ENCODE measurements around the gene C1orf146. TPM values are rescaled to one million over a fixed set of nuclear protein-coding genes. Genes with fewer than 3 reads are reported as not detected.

C1orf146 gene
- total and polyA plus RNA-seq, 4 donors: 0.36 to 0.60 TPM; not detected in 2

Other genes starting within 250 kb of the C1orf146 start
- gene EPHX4, start 187.9 kb upstream of the C1orf146 start, total RNA-seq: 1 to 10 TPM; 1.4 to 2.4 TPM
- gene EPHX4, start 187.9 kb upstream of the C1orf146 start, polyA plus RNA-seq (ENCODE audit: insufficient read length in 2 of 2): 1 to 10 TPM; 2.5 to 2.6 TPM
- gene SETSIP, start 142.5 kb upstream of the C1orf146 start, total RNA-seq: under 1 TPM in 1 of 2 donors, not detected in 1; 0.44 TPM
- gene SETSIP, start 142.5 kb upstream of the C1orf146 start, polyA plus RNA-seq (ENCODE audit: insufficient read length in 2 of 2): under 1 TPM in 1 of 2 donors, not detected in 1; 0.42 TPM
- gene BTBD8, start 137.6 kb upstream of the C1orf146 start, total RNA-seq: 10 to 100 TPM; 15.4 to 56.1 TPM
- gene BTBD8, start 137.6 kb upstream of the C1orf146 start, polyA plus RNA-seq (ENCODE audit: insufficient read length in 2 of 2): 10 to 100 TPM; 18.0 to 27.3 TPM
- gene GLMN, start 81.1 kb downstream of the C1orf146 start, total RNA-seq: 10 to 100 TPM; 15.1 to 25.8 TPM
- 10 to 100 TPM; 23.9 to 28.7 TPM for gene GLMN, start 81.1 kb downstream of the C1orf146 start, polyA plus RNA-seq (ENCODE audit: insufficient read length in 2 of 2)
- gene RPAP2, start 81.1 kb downstream of the C1orf146 start, total RNA-seq: 10 to 100 TPM; 24.6 to 35.3 TPM
- gene RPAP2, start 81.1 kb downstream of the C1orf146 start, polyA plus RNA-seq (ENCODE audit: insufficient read length in 2 of 2): 10 to 100 TPM; 13.6 to 15.5 TPM

Data from spinal cord (tissue), 4 donors.